ENCODE data around the gene CNTRL.

DNA sequence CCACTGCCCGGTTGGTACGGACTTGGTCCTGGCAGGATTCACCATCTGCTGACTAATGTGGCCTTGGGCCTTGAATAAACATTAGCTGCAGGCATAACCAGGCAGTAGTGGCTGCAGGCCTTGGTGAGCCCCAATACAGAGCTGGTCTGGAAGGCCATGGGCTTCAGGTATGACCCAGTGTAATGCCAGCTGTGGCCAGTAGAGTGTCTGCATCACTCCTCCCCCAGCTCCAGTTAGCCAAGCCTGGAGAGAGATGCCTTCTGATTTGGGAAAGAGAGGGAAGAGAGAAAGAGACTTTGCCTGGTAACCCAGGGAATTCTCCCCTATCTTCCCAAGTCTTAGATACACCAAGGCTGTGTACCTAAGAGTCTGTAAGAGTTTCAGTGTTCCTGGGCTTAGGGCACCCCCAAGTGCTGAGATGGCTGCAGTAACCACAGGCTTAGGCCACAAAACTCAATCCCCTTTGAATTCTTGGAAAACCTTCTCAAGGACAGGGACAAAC, 19.1 kb upstream of the CNTRL start:
- TF ChIP-seq POLR2AphosphoS5 (IDR thresholded peaks at IDR 0.05; ENCODE audit: low read depth, low read length), result no peak
- TF ChIP-seq, protein P1, sequence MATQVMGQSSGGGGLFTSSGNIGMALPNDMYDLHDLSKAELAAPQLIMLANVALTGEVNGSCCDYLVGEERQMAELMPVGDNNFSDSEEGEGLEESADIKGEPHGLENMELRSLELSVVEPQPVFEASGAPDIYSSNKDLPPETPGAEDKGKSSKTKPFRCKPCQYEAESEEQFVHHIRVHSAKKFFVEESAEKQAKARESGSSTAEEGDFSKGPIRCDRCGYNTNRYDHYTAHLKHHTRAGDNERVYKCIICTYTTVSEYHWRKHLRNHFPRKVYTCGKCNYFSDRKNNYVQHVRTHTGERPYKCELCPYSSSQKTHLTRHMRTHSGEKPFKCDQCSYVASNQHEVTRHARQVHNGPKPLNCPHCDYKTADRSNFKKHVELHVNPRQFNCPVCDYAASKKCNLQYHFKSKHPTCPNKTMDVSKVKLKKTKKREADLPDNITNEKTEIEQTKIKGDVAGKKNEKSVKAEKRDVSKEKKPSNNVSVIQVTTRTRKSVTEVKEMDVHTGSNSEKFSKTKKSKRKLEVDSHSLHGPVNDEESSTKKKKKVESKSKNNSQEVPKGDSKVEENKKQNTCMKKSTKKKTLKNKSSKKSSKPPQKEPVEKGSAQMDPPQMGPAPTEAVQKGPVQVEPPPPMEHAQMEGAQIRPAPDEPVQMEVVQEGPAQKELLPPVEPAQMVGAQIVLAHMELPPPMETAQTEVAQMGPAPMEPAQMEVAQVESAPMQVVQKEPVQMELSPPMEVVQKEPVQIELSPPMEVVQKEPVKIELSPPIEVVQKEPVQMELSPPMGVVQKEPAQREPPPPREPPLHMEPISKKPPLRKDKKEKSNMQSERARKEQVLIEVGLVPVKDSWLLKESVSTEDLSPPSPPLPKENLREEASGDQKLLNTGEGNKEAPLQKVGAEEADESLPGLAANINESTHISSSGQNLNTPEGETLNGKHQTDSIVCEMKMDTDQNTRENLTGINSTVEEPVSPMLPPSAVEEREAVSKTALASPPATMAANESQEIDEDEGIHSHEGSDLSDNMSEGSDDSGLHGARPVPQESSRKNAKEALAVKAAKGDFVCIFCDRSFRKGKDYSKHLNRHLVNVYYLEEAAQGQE (IDR thresholded peaks at IDR 0.05; ENCODE audit: insufficient read depth in 1 of 2, low read depth in 2 of 2, low read length in 2 of 2), result no peak
- no peak for TF ChIP-seq SIN3A (IDR thresholded peaks at IDR 0.05; ENCODE audit: borderline replicate concordance, insufficient read depth, low read length)
- no peak for TF ChIP-seq TAF1 (IDR thresholded peaks at IDR 0.05; ENCODE audit: borderline replicate concordance, insufficient read depth, low read length)
- TF ChIP-seq FOXP2 (optimal IDR thresholded peaks at IDR 0.05; ENCODE audit: borderline replicate concordance, extremely low read depth, extremely low read length, insufficient read depth), result no peak
